Stimulated activated CD8-positive, alpha-beta memory T cell treated with anti-CD3 and anti-CD28 coated beads, Interleukin-12 subunit alpha, Interleukin-12 subunit beta, amount 100 ng/mL, for 4 hours (primary cell): ENCODE measurements around the gene PRPF8.
"Not testable (repeated sequence)": the region's sequence is repeated elsewhere in the genome, so short reads cannot be mapped to it uniquely, and the experiment has no call there.

Experiments
- DNase-seq: peaks from one replicate; pipeline ENCODE4 v3.0.0-alpha.2; 2020; ENCODE audit warnings: low read depth

Gene PRPF8

DNA sequence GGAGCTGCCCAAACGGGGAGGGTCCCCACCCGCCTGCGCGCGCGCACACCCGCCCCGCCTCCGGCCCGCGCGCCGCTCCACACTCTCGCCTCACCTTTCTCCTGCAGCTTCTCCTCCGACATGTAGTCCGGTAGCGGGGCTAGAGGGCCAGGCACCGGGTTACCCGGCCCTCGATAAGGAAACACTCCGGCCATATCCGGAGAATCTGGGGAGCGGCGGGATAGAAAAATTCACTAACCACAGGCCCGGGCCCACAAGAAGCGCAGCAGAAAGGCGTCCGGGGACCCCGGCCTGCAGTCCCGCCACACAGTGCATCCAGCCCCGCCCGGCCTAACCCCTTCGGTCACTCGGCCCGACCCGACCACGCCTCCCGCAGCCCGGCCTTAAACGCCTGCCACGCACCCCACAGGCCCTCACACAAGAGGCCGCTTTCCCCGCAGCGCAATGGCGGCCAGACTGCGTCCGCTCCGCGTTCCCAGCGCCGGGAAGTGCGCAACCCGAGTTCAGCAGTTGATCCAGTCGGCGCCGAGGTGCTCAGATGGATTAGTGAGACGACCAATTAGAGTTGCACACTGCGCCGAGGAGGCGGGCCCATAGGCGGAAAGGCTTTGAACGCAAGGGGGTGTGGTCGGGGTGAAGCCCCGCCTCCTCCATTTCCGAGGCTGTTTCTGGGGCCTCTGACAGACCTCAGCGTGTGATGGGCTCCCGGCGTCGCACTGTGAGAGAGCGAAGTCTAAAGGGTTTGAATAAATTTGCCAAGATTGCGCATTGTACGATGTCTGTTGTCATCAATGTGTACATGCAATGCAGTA lies at the start of gene PRPF8:
Gene PRPF8 (minus strand): TSS at position 490 of the 812 bp plus-strand sequence. CDS start 296 bp downstream, at position 194.
- peak; percentile 94 for DNase-seq

- DNase-seq: no peak
These were observed 49.1 kb upstream of the PRPF8 start for GRCh38 chr17:1733759-1734158.

- no peak for DNase-seq
These were observed 48.2 kb upstream of the PRPF8 start for GRCh38 chr17:1732833-1733321.

GRCh38 chr17:1732241-1732832 lies 47.7 kb upstream of the PRPF8 start:
- no peak for DNase-seq

- DNase-seq: no peak
These were observed 46.5 kb upstream of the PRPF8 start for GRCh38 chr17:1731194-1731506.

GRCh38 chr17:1730326-1731193 lies 45.9 kb upstream of the PRPF8 start:
- no peak for DNase-seq

DNA sequence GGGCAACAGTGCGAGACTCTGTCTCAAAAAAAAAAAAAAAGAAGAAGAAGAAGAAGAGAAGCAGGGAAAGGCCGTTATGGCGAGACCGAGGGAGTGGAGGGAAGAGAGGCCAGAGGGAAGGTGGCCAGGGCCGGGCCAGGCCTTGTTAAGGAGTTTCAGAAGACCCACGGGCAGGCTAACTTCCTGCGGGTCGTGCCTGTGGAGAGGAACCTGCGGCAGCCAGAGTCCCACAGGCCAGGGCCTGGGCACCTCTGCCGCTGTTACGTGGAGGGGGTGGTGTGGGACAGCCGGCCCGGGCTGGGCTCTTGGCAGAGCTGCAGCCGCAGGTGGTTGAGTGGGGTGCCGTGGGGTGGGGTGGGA lies 45.3 kb upstream of the PRPF8 start:
- no peak for DNase-seq

- no peak for DNase-seq
These were observed 43.4 kb upstream of the PRPF8 start for GRCh38 chr17:1727876-1728630.

GRCh38 chr17:1727258-1727789 lies 42.7 kb upstream of the PRPF8 start:
- no peak for DNase-seq

GRCh38 chr17:1726626-1727257 lies 42.1 kb upstream of the PRPF8 start:
- DNase-seq: no peak

DNA sequence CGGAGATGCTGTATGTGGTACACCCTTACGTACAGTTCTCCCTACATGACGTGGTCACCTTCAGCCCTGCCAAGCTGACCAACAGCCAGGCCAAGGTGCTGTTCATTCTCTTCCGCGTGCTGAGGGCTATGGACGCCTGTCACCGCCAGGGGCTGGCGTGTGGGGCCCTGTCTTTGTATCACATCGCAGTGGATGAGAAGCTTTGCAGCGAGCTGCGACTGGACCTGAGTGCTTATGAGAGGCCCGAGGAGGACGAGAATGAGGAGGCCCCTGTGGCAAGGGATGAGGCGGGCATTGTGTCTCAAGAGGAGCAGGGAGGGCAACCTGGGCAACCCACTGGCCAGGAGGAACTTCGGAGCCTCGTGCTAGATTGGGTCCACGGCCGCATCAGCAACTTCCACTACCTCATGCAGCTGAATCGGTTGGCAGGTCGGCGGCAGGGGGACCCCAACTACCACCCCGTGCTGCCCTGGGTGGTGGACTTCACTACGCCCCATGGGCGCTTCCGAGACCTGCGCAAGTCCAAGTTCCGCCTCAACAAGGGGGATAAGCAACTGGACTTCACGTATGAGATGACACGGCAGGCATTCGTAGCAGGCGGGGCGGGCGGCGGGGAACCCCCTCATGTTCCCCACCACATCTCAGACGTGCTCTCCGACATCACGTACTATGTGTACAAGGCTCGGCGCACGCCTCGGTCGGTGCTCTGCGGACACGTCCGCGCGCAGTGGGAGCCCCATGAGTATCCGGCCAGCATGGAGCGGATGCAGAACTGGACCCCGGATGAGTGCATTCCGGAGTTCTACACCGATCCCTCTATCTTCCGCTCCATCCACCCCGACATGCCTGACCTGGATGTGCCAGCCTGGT lies 41.2 kb upstream of the PRPF8 start:
- no peak for DNase-seq

DNA sequence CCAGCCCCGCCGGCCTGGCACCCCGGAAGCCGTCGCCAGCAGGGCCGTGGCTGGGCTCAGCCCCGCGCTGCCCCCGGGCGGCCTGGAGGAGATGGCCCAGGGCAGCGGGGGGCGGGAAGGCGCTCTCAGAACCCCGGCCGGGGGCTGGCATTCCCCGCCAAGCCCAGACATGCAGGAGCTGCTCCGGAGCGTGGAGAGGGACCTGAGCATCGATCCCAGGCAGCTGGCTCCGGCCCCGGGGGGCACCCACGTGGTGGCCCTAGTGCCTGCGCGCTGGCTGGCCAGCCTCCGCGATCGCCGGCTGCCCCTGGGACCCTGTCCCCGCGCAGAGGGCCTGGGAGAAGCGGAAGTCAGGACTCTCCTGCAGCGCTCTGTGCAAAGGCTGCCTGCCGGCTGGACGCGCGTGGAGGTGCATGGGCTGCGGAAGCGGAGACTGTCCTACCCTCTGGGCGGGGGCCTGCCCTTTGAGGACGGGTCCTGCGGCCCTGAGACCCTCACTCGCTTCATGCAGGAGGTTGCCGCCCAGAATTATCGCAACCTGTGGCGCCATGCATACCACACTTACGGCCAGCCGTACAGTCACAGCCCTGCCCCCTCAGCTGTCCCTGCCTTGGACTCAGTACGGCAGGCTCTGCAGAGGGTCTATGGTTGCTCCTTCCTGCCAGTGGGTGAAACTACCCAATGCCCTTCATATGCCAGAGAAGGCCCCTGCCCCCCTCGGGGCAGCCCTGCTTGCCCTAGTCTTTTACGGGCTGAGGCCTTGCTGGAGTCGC lies 40.4 kb upstream of the PRPF8 start:
- no peak for DNase-seq

- DNase-seq: peak; percentile 80
These were observed 39.7 kb upstream of the PRPF8 start, which contains the start of gene WDR81 for GRCh38 chr17:1724351-1724868. Gene WDR81, plus strand, starts transcription at chr17:1724704. Its CDS starts 256 bp downstream, at chr17:1724960.

DNA sequence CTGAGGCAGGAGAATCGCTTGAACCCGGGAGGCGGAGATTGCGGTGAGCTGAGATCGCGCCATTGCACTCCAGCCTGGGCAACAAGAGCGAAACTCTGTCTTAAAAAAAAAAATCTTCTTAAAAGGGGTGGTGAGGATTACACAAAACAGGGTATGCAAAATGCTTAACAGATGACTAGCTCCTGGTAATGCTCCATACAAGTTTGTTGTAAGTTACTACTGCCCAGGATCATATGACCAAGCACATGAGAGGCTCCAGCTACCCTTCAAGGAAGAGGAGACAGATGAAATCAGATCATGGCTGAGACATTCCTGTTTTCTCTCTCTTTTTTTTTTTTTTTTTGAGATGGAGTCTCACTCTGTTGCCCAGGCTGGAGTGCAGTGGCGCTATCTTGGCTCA lies 37.4 kb upstream of the PRPF8 start:
- DNase-seq: not testable (repeated sequence)

- no peak for DNase-seq
These were observed 36.3 kb upstream of the PRPF8 start for GRCh38 chr17:1720856-1721386.

- no peak for DNase-seq
These were observed 33.9 kb upstream of the PRPF8 start for GRCh38 chr17:1718362-1719165.

DNA sequence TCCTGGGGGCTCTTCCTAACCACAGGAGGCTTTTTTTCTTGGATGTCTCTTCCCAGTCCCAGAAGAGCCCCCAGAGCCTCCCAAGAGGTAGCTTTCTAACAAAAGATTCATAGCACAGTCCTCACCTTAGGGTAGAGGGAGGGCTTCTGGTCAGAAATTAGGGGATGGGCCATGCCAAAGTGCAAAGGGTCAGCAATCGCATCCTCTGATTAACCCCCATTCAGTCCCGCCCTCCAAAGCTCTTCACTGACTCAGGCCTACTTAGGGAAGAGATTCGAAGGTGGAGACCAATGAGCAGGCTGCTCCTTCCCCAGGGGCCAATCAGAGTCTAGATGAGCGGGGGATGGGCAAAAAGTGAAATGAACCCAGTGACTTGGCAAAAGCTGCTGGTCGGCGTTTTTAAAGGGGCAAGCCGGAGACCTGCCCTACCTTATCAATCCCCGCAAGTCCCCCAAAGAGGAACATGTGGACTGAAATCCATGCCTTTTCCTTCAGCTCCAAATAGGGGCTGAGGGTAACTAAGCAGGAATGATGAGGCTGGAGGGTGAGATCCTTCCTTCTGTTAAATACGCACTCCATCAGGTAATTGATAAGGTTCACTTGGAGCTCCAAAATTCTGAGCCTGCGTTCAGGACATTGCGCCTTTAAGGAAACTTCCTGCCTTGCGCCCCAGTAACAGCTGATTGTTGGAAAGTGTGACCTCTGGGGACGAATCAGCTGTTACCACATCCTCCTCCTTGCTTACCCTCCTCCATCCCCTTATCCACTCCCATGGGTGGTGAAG lies 32.4 kb upstream of the PRPF8 start:
- peak; percentile 64 for DNase-seq
